NCI-H226 (cell line): ENCODE measurements around the gene NRXN3.

Experiments used
- DNase-seq: peaks from one replicate; pipeline ENCODE4 v3.0.0-alpha.2; 2015

The NRXN3 gene

GRCh38 chr14:79820866-79821535 is 1650.8 kb downstream of the NRXN3 start:
- no peak for DNase-seq

DNA sequence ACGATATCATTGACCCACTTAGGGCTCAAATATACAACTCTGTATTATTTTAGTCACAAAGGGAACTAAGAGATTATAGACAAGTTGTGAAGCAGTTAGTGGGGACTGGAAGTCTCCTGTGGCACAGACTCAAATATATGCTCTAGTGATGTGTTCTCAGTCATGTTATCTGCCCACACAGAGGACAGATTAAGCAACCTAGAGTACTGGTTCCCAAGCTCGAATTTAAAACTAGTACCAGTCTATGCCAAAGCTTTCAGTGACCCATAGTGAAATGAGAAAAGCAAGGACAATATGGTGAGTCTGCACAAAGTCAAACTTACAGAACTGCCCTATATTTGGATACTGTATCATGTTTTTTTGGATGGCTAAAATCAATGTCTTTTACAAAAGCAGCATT is 1651.9 kb downstream of the NRXN3 start:
- no peak for DNase-seq

GRCh38 chr14:79825046-79825521 is 1654.9 kb downstream of the NRXN3 start:
- DNase-seq: no peak

- DNase-seq: no peak
Measured at GRCh38 chr14:79826362-79826761, 1656.2 kb downstream of the NRXN3 start.

DNA sequence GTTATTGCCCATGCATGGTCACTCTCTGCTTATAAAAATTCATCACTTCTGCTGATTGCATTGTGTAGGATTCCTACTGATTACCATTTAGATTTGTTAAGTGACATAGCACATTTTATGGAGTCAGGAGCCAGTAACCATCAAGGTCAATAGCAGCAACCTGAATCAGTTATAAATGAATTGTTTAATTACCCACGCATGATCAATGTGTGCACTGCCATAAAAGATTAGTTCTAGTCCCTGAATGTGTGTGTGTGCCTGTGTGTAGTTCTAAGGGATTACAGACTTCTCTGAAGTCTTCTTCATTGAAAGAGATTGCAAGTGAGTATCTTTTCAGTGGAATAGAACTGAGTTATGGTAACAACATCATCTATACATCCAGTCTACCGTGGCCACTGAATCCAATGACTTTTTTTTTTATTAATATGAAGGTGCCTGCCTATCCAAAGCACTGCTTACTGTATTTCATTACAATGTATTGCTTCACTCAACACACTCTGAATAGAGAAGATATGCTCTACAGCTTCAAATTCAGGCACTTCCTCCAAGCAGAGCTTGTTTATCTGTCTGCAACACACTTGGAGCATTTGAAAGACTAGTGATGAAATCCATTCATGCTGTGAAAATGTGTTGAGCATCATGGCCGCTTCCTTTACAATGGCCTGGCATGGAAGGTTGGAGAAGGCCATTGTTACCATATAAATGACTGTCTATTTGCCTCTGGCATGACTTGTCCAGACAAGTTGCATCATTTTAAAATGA is 1659.4 kb downstream of the NRXN3 start:
- DNase-seq: no peak

GRCh38 chr14:79831195-79831892 is 1661.2 kb downstream of the NRXN3 start:
- DNase-seq: no peak

GRCh38 chr14:79833781-79834180 is 1663.6 kb downstream of the NRXN3 start:
- DNase-seq: no peak

GRCh38 chr14:79834868-79835267 is 1664.7 kb downstream of the NRXN3 start:
- no peak for DNase-seq

DNA sequence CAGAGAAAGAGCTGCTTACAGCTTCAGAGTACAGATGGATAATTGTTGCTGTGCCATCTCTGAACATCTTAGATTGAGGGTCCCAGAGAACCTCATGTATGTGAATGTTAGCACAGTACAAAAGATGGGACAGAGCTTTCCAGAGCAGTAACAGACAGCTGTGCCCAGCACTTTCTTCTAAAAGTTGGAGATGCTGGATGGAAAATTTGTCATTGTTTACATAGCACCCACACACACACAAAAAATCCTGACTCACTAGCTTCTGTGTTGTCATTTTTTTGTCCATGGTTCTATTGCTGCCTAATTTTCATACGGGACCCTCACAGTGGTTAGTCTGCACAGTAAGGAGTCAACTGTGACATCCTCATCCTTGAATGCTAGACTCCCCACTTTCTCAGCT is 1666.4 kb downstream of the NRXN3 start:
- DNase-seq: no peak

GRCh38 chr14:79837699-79838098 is 1667.5 kb downstream of the NRXN3 start:
- no peak for DNase-seq

GRCh38 chr14:79840103-79840502 is 1669.9 kb downstream of the NRXN3 start:
- peak; percentile 17 for DNase-seq

- no peak for DNase-seq
Measured at GRCh38 chr14:79840831-79841230, 1670.7 kb downstream of the NRXN3 start.

DNA sequence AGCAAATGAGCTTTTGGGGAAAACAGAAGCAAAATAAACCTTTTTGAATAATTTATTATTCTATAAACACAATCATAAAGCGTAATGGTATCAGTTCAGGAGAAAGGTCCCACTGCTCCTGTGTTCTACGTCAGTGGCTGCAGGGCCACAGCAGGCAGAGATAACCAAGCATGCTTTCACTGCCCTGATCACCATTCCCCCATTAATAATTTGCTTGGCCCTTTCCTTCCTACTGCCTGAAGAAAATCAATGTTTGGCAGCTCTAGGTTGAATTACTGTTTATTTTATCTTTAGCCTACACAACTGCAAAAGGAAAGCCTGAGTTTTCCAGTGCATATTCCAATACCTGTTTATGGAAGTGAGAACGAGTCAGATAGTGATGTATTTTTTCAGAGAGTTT is 1671.3 kb downstream of the NRXN3 start:
- DNase-seq: no peak

GRCh38 chr14:79842270-79842669 is 1672.1 kb downstream of the NRXN3 start:
- peak; percentile 79 for DNase-seq

DNA sequence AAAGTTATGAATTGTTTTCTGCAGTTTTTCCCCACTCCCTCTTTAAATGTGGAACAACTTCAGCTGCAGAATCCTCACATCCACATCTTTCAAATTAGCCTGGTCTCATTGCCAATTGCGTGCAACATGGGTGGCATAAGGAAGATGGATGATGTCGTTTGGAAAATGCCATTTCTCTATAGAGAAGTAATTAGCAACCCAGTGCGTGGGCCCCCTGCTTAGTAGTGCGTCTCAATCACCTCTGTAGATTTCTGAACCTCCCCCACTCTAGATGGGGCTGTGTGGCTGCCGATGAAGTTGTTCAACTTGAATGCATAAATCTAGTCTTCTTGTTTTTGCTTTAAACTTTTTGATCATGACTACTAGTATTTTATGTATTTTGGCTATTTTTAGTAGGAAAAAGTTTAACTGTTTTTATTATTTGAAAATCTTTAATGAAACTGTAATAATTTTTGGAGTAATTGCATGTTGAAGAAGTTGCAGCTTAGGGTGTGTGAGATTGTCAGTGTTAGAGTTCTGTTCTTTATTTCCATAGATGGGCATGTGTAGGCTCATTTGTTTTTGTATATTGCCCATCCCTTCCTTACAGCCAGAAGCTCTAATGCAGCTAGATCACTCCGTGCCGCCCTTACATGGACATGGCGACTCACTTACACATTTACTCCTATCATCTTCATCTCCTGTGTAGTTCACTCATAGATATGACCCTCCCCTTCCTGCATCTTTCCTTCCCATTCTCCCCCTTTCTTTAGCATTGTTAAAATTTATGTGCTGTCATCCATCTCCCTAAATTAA is 1683.0 kb downstream of the NRXN3 start:
- no peak for DNase-seq

GRCh38 chr14:79855789-79856188 is 1685.6 kb downstream of the NRXN3 start:
- no peak for DNase-seq

DNA sequence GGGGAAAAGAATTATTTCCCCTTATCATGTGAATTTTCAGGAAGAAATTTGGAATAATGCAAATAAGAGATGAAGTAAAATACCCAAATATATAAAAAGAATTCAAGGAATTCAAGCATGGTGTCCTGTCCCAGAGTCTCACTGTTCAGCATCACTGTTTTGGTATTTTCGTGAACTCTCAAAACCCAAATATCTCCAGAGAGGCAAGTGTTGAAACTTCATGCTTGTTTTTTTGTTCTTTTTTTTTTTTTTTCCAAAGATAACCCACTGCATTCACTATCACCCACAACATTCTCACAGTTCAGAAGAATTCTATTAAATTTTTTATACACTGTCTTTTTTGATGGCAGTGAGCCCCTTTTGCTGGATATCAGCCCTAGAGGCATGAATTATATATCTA is 1686.2 kb downstream of the NRXN3 start:
- DNase-seq: peak; percentile 44

DNA sequence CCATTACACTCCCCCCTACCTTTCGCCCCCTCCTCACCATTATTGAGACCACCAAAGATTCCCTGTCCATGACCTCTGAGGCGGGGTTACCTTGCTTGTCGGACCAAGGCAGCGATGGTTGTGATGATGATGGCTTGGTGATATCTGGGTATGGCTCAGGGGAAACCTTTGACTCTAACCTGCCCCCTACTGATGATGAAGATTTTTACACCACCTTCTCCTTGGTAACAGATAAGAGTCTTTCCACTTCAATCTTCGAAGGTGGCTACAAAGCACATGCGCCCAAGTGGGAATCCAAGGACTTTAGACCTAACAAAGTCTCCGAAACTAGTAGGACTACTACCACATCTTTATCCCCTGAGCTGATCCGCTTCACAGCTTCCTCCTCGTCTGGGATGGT is 1690.9 kb downstream of the NRXN3 start:
- DNase-seq: no peak

- DNase-seq: no peak
Measured at GRCh38 chr14:79862045-79862444, 1691.9 kb downstream of the NRXN3 start.

GRCh38 chr14:79871136-79871535 is 1701.0 kb downstream of the NRXN3 start:
- no peak for DNase-seq

DNA sequence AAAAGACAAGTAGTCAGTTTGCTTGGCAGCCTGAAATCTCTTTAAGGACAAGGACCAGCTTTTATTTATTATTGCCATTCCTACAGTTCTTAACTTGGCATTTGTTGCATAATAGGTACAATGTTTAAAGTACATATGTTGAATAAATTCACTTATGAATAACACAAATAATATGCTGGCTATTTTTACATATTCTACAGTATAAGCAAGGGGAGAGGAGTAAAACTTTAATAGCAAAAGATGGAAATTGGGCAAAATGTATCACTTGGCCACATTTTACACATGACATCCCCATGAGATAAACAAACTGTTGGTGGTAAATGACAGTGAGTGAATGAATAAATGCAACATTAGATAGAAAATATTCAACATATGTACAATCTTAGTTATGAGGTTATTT is 1708.1 kb downstream of the NRXN3 start:
- no peak for DNase-seq

DNA sequence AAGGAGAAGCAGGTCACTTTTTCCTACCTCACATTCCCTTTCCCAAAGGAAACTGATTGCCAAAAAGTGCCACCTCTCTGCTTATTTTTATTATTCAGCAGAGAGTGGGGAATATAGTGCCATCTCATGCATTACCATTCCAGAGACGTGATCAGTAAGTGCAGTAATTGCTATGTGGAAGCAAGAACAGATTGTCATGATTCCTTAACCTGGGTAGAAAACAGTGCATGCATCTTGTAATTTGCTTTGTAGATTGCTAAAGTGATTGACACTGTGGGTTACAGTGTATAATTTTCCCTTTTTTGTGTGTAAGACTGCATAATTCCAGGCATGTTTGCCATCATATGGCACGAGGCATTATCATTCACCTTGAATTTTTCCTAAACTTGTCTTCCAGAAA is 1708.6 kb downstream of the NRXN3 start:
- DNase-seq: no peak

DNA sequence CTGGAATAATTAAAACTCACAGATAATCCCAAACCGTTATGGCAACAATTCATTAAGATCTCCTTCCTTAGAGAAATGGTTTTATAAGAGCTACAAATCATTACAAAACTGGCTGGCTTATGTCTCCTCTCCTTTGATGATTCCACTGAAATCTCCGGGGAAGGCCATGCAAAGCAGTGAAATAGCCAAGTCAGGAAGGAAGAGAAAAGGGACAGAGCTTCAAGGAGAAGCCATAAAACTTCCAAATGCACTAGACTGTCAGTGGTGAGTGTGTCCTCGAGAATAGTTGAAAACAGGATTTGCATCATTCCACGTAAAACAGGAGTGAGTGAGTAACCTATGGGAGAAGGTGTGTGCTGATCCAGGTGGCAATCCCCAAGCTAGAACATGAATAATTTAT is 1711.1 kb downstream of the NRXN3 start:
- DNase-seq: no peak
